ENCODE results near the gene EML1. TPM values are rescaled to one million over a fixed set of nuclear protein-coding genes. Genes with fewer than 3 reads are reported as not detected.
A peak's percentile ranks its signal among the peaks of the same experiment; 100 is the strongest.

The EML1 gene
- total and polyA plus RNA-seq, 7 donors: 3.9 to 148 (median 91.5) TPM

GRCh38 chr14:99752486-99753121, 40.6 kb upstream of the EML1 start:
- no peaks in the 10 kb centered on the region for H3K9me3 ChIP-seq
- H3K27me3 ChIP-seq: no peaks in the 10 kb centered on the region
- H3K27ac ChIP-seq: peak overlapping the region; percentile 79 to 92 (median 84)
- intact Hi-C loops (cut with DNase I): no loop called here
- no peak overlapping the region for H3K4me3 ChIP-seq
- 14 to 20% methylated on average over 9 of the region's 9 CpGs for whole genome bisulfite sequencing, 2 donors
- H3K36me3 ChIP-seq: no peaks in the 10 kb centered on the region
- TF ChIP-seq POLR2A (IDR thresholded peaks at IDR 0.05) (no peak), EP300 (IDR thresholded peaks at IDR 0.05) (no peak), CTCF (IDR thresholded peaks at IDR 0.05) (no peak), POLR2AphosphoS5 (IDR thresholded peaks at IDR 0.05) (peak in 1 of 4 donors; percentile 11)
- peaks cover 0 to 87% (median 72%) of the 10 kb centered on the region in 4 donors for H3K4me1 ChIP-seq
- DNase-seq: no peak

- no peak for DNase-seq
- no peak for TF ChIP-seq EP300 (IDR thresholded peaks at IDR 0.05)
- no peak for TF ChIP-seq POLR2AphosphoS5 (IDR thresholded peaks at IDR 0.05)
- no peak for TF ChIP-seq POLR2A (IDR thresholded peaks at IDR 0.05)
- TF ChIP-seq CTCF (IDR thresholded peaks at IDR 0.05): no peak
- intact Hi-C loops (cut with DNase I): no loop called here
- no peaks in the 10 kb centered on the region for H3K36me3 ChIP-seq
- H3K27me3 ChIP-seq: no peaks in the 10 kb centered on the region
- H3K27ac ChIP-seq: peak overlapping the region; percentile 79 to 92 (median 84)
- 48 to 49% methylated on average over 15 to 16 of the region's 16 CpGs for WGBS, 2 donors
- H3K4me1 ChIP-seq: peaks cover 0 to 90% (median 81%) of the 10 kb centered on the region in 4 donors
- no peak overlapping the region for H3K4me3 ChIP-seq
- no peaks in the 10 kb centered on the region for H3K9me3 ChIP-seq
Observed at GRCh38 chr14:99753225-99754140, 39.7 kb upstream of the EML1 start.

GRCh38 chr14:99754141-99755067, 38.8 kb upstream of the EML1 start:
- Histone ChIP-seq H3K27ac (peak overlapping the region; percentile 79 to 92 (median 84)), H3K9me3 (no peaks in the 10 kb centered on the region), H3K27me3 (no peaks in the 10 kb centered on the region), H3K4me3 (no peak overlapping the region), H3K4me1 (peaks cover 0 to 97% (median 87%) of the 10 kb centered on the region in 4 donors), H3K36me3 (no peaks in the 10 kb centered on the region)
- TF ChIP-seq POLR2AphosphoS5 (IDR thresholded peaks at IDR 0.05): peak in 2 of 4 donors; percentile 24 to 26
- TF ChIP-seq CTCF (IDR thresholded peaks at IDR 0.05): no peak
- no peak for TF ChIP-seq POLR2A (IDR thresholded peaks at IDR 0.05)
- TF ChIP-seq EP300 (IDR thresholded peaks at IDR 0.05): no peak
- intact Hi-C loops (cut with DNase I): no loop called here
- DNase-seq: peak; percentile 74
- WGBS, 2 donors: 37 to 71% methylated on average over 24 of the region's 24 CpGs

GRCh38 chr14:99755068-99755405, 38.2 kb upstream of the EML1 start:
- H3K4me1 ChIP-seq: peaks cover 0 to 96% (median 86%) of the 10 kb centered on the region in 4 donors
- peak overlapping the region; percentile 79 to 92 (median 84) for H3K27ac ChIP-seq
- no peaks in the 10 kb centered on the region for H3K27me3 ChIP-seq
- 60 to 83% methylated on average over 8 of the region's 8 CpGs for WGBS, 2 donors
- no peaks in the 10 kb centered on the region for H3K36me3 ChIP-seq
- no peak for TF ChIP-seq CTCF (IDR thresholded peaks at IDR 0.05)
- no peak for TF ChIP-seq POLR2AphosphoS5 (IDR thresholded peaks at IDR 0.05)
- no peak for TF ChIP-seq EP300 (IDR thresholded peaks at IDR 0.05)
- no peak for TF ChIP-seq POLR2A (IDR thresholded peaks at IDR 0.05)
- no peak overlapping the region for H3K4me3 ChIP-seq
- intact Hi-C loops (cut with DNase I): no loop called here
- no peak for DNase-seq
- no peaks in the 10 kb centered on the region for H3K9me3 ChIP-seq
